Tracheal epithelial cell (primary cell): ENCODE results near the gene BCLAF3. TPM values are rescaled to one million over a fixed set of nuclear protein-coding genes. Genes with fewer than 3 reads are reported as not detected.

Source experiments
- total RNA-seq: library from RNA; depleted of rRNA; stranded (reverse); fragments of >200 nt; gene quantifications from 2 replicates; pipeline ENCODE4 v1.2.1, GENCODE V29; 2014

BCLAF3 gene
- 3.6 and 4.1 TPM in 2 replicates for total RNA-seq

GRCh38 chrX:19990556-19991349, at the start of gene BCLAF3:
Gene BCLAF3 (minus strand): TSS chrX:19991061. CDS start chrX:19970264, 20,797 bp downstream.

Other genes starting within 250 kb of the BCLAF3 start
- 6.4 and 14.2 TPM in 2 replicates for gene SH3KBP1, start 103.5 kb downstream of the BCLAF3 start, total RNA-seq
- under 0.01 and 0.24 TPM in 2 replicates for gene MAP7D2, start 125.8 kb upstream of the BCLAF3 start, total RNA-seq
- 28.2 and 37.7 TPM in 2 replicates for gene EIF1AX, start 150.8 kb upstream of the BCLAF3 start, total RNA-seq